NT2/D1 (cell line): Measurements from ENCODE around the gene ZNF606.

Experiments
- SUZ12 ChIP-seq: IDR thresholded peaks from 2 replicates; pipeline ENCODE4 v1.6.1; 2011; ENCODE audit not compliant: insufficient read length, insufficient read depth; ENCODE audit errors: extremely low read depth
- YY1 ChIP-seq: IDR thresholded peaks from 2 replicates; pipeline ENCODE4 v1.6.1; 2011; ENCODE audit not compliant: insufficient read length, insufficient read depth
- ZNF274 ChIP-seq: IDR thresholded peaks from 2 replicates; pipeline ENCODE4 v1.6.1; 2011; ENCODE audit warnings: mild to moderate bottlenecking, low read depth, low read length

DNA sequence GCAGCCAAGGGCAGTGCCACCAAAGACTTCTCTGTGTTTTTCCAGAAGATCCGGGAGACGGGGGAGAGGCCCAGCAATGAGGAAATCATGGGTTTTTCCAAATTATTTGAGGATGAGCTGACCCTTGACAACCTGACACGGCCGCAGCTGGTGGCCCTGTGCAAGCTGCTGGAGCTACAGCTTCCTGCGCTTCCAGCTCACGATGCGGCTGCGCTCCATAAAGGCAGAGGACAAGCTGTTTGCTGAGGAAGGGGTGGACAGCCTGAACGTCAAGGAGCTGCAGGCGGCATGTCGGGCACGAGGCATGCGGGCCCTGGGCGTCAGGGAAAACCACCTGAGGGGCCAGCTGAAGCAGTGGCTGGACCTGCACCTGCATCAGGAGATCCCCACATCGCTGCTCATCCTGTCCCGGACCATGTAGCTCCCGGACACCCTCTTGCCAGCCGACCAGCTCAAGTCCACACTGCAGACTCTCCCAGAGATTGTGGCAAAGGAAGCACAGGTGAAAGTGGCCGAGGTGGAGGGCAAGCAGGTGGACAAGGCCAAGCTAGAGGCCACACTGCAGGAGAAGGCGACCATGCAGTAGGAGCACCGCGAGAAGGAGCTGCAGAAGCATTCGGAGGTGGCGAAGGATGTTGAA is 42.9 kb upstream of the ZNF606 start:
- no peak for TF ChIP-seq ZNF274
- TF ChIP-seq SUZ12: no peak
- TF ChIP-seq YY1: no peak
